ENCODE results near the gene EFCC1.

The EFCC1 gene

GRCh38 chr3:129004639-129005295 is 3.7 kb downstream of the EFCC1 start:
- TF ChIP-seq CTCF (IDR thresholded peaks at IDR 0.05; ENCODE audit: low read depth, low read length) (no peak), EZH2phosphoT487 (IDR thresholded peaks at IDR 0.05; ENCODE audit: low read depth) (no peak)
- Histone ChIP-seq H3K9me3 (ENCODE audit: insufficient read depth, low read length) (no peaks in the 10 kb centered on the region), H3K4me3 (ENCODE audit: low read length) (no peak overlapping the region), H2AFZ (ENCODE audit: low read depth, low read length) (peak overlapping the region; percentile 45; the same call in 1 of the 2 replicates), H3K27me3 (ENCODE audit: low read depth, low read length) (peaks cover 14% of the 10 kb centered on the region), H3K4me2 (ENCODE audit: low read length) (no peak overlapping the region), H3K79me2 (ENCODE audit: low read length) (no peaks in the 10 kb centered on the region), H3K27ac (ENCODE audit: low read length) (no peak overlapping the region), H3K36me3 (replicated peaks; ENCODE audit: low read depth, low read length) (no peaks in the 10 kb centered on the region), H3K9ac (ENCODE audit: low read length) (no peak overlapping the region), H4K20me1 (ENCODE audit: insufficient read depth, low read length) (no peaks in the 10 kb centered on the region), H3K4me1 (ENCODE audit: low read length) (no peaks in the 10 kb centered on the region)

- no peaks in the 10 kb centered on the region for H3K4me1 ChIP-seq (ENCODE audit: low read length)
- no peaks in the 10 kb centered on the region for H3K79me2 ChIP-seq (ENCODE audit: low read length)
- no peaks in the 10 kb centered on the region for H4K20me1 ChIP-seq (ENCODE audit: insufficient read depth, low read length)
- H3K4me3 ChIP-seq (ENCODE audit: low read length), result no peak overlapping the region
- H3K27ac ChIP-seq (ENCODE audit: low read length), result no peak overlapping the region
- TF ChIP-seq EZH2phosphoT487 (IDR thresholded peaks at IDR 0.05; ENCODE audit: low read depth) (no peak), CTCF (IDR thresholded peaks at IDR 0.05; ENCODE audit: low read depth, low read length) (no peak)
- peaks cover 14% of the 10 kb centered on the region for H3K27me3 ChIP-seq (ENCODE audit: low read depth, low read length)
- H3K4me2 ChIP-seq (ENCODE audit: low read length), result no peak overlapping the region
- no peaks in the 10 kb centered on the region for H3K9me3 ChIP-seq (ENCODE audit: insufficient read depth, low read length)
- peak overlapping the region; percentile 45 for H2AFZ ChIP-seq (ENCODE audit: low read depth, low read length)
- H3K9ac ChIP-seq (ENCODE audit: low read length), result no peak overlapping the region
- H3K36me3 ChIP-seq (replicated peaks; ENCODE audit: low read depth, low read length), result no peaks in the 10 kb centered on the region
Measured at GRCh38 chr3:129005526-129006303, 4.6 kb downstream of the EFCC1 start.

GRCh38 chr3:129006864-129007263 is 5.8 kb downstream of the EFCC1 start:
- Histone ChIP-seq H3K27ac (ENCODE audit: low read length) (no peak overlapping the region), H3K27me3 (ENCODE audit: low read depth, low read length) (peaks cover 14% of the 10 kb centered on the region), H3K4me2 (ENCODE audit: low read length) (no peak overlapping the region), H3K36me3 (replicated peaks; ENCODE audit: low read depth, low read length) (no peaks in the 10 kb centered on the region), H3K79me2 (ENCODE audit: low read length) (no peaks in the 10 kb centered on the region), H3K9me3 (ENCODE audit: insufficient read depth, low read length) (no peaks in the 10 kb centered on the region), H4K20me1 (ENCODE audit: insufficient read depth, low read length) (no peaks in the 10 kb centered on the region), H3K9ac (ENCODE audit: low read length) (no peak overlapping the region), H3K4me3 (ENCODE audit: low read length) (no peak overlapping the region), H2AFZ (ENCODE audit: low read depth, low read length) (no peak overlapping the region), H3K4me1 (ENCODE audit: low read length) (no peaks in the 10 kb centered on the region)
- TF ChIP-seq CTCF (IDR thresholded peaks at IDR 0.05; ENCODE audit: low read depth, low read length), result no peak
- TF ChIP-seq EZH2phosphoT487 (IDR thresholded peaks at IDR 0.05; ENCODE audit: low read depth), result no peak

- no peak for TF ChIP-seq EZH2phosphoT487 (IDR thresholded peaks at IDR 0.05; ENCODE audit: low read depth)
- TF ChIP-seq CTCF (IDR thresholded peaks at IDR 0.05; ENCODE audit: low read depth, low read length), result no peak
- Histone ChIP-seq H3K4me2 (ENCODE audit: low read length) (no peak overlapping the region), H3K9me3 (ENCODE audit: insufficient read depth, low read length) (no peaks in the 10 kb centered on the region), H3K27me3 (ENCODE audit: low read depth, low read length) (peaks cover 14% of the 10 kb centered on the region), H3K27ac (ENCODE audit: low read length) (no peak overlapping the region), H3K4me3 (ENCODE audit: low read length) (no peak overlapping the region), H3K79me2 (ENCODE audit: low read length) (no peaks in the 10 kb centered on the region), H2AFZ (ENCODE audit: low read depth, low read length) (no peak overlapping the region), H3K4me1 (ENCODE audit: low read length) (no peaks in the 10 kb centered on the region), H3K36me3 (replicated peaks; ENCODE audit: low read depth, low read length) (no peaks in the 10 kb centered on the region), H3K9ac (ENCODE audit: low read length) (no peak overlapping the region), H4K20me1 (ENCODE audit: insufficient read depth, low read length) (no peaks in the 10 kb centered on the region)
Measured at GRCh38 chr3:129007792-129008191, 6.7 kb downstream of the EFCC1 start.
